Endothelial cell of umbilical vein (primary cell): ENCODE data around the gene PPFIA2.

Experiments
- POLR2A ChIP-seq: IDR thresholded peaks from 2 replicates; pipeline ENCODE4 v1.6.1; 2012; ENCODE audit warnings: low read depth, mild to moderate bottlenecking, control low read depth, low read length
- TF ChIP-seq, protein P1 (sequence below), 2 donors: IDR thresholded peaks; 1 replicate in 1 of 2; 2 replicates in 1 of 2; pipeline ENCODE4 v1.5.1; 2011; ENCODE audit warnings: low read length in 2 of 2, mild to moderate bottlenecking in 2 of 2, moderate library complexity in 2 of 2, control low read depth in 1 of 2, inconsistent platforms in 1 of 2, low read depth in 1 of 2; ENCODE audit not compliant: insufficient read depth in 1 of 2; ENCODE audit errors: extremely low read depth in 1 of 2

DNA sequence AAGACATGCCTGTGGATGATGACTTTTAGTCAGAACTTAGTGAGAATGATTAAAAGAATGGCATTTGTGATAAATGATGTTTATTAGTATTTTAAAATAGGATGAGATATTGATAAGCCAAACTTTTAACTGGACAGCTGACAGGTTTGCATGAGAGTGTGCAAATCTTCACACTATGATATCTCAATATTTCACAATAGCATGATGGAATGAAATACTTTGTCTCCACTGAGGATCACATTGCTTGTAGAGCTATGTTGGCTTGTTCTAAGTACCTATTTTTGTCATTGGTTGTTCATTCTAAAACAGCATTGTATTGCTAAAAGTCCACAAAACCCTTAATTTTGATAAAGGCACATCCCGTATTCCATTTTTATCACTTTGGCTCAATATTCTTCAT lies 359.1 kb downstream of the PPFIA2 start:
- TF ChIP-seq, protein P1, sequence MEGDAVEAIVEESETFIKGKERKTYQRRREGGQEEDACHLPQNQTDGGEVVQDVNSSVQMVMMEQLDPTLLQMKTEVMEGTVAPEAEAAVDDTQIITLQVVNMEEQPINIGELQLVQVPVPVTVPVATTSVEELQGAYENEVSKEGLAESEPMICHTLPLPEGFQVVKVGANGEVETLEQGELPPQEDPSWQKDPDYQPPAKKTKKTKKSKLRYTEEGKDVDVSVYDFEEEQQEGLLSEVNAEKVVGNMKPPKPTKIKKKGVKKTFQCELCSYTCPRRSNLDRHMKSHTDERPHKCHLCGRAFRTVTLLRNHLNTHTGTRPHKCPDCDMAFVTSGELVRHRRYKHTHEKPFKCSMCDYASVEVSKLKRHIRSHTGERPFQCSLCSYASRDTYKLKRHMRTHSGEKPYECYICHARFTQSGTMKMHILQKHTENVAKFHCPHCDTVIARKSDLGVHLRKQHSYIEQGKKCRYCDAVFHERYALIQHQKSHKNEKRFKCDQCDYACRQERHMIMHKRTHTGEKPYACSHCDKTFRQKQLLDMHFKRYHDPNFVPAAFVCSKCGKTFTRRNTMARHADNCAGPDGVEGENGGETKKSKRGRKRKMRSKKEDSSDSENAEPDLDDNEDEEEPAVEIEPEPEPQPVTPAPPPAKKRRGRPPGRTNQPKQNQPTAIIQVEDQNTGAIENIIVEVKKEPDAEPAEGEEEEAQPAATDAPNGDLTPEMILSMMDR (IDR thresholded peaks at IDR 0.05; ENCODE audit: extremely low read depth in 1 of 2, insufficient read depth in 1 of 2, low read depth in 1 of 2, low read length in 2 of 2) = no peak
- no peak for TF ChIP-seq POLR2A
